Activated CD4-positive, alpha-beta T cell treated with anti-CD3 and anti-CD28 coated beads, Interleukin-2, amount 10 ng/mL, durations not matched to agents 24 days and 14 days (primary cell): ENCODE results near the gene RPRD1B. TPM values are rescaled to one million over a fixed set of nuclear protein-coding genes. Genes with fewer than 3 reads are reported as not detected.
A peak's percentile ranks its signal among the peaks of the same experiment; 100 is the strongest.

Source experiments
- DNase-seq: peaks from one replicate; pipeline ENCODE4 v3.0.0; 2022
- H3K27ac Mint-ChIP-seq: one replicate; pipeline ENCODE4 v1.8.0; 2022; ENCODE audit warnings: mild to moderate bottlenecking, mixed read lengths
- H3K27me3 Mint-ChIP-seq: one replicate; pipeline ENCODE4 v1.8.0; 2022; ENCODE audit warnings: mixed read lengths
- H3K36me3 Mint-ChIP-seq: one replicate; pipeline ENCODE4 v1.8.0; 2022; ENCODE audit warnings: low read depth, mild to moderate bottlenecking, mixed read lengths
- H3K4me1 Mint-ChIP-seq: one replicate; pipeline ENCODE4 v1.8.0; 2021; ENCODE audit warnings: mixed read lengths
- H3K4me3 Mint-ChIP-seq: one replicate; pipeline ENCODE4 v1.8.0; 2022; ENCODE audit warnings: mild to moderate bottlenecking, moderate library complexity, mixed read lengths
- H3K9me3 Mint-ChIP-seq: one replicate; pipeline ENCODE4 v1.8.0; 2021; ENCODE audit warnings: mixed read lengths
- intact Hi-C: fragments of 100-400 bp; cut with micrococcal nuclease; formaldehyde crosslinking; loops from one replicate; pipeline ENCODE4 v1.15.1; 2023
- total RNA-seq: library from RNA; stranded (reverse); gene quantifications from 2 replicates; pipeline ENCODE4 v1.2.3, GENCODE V29; 2022

RPRD1B gene
- total RNA-seq, 1 donor from 2014 or later, result 49.8 TPM

DNA sequence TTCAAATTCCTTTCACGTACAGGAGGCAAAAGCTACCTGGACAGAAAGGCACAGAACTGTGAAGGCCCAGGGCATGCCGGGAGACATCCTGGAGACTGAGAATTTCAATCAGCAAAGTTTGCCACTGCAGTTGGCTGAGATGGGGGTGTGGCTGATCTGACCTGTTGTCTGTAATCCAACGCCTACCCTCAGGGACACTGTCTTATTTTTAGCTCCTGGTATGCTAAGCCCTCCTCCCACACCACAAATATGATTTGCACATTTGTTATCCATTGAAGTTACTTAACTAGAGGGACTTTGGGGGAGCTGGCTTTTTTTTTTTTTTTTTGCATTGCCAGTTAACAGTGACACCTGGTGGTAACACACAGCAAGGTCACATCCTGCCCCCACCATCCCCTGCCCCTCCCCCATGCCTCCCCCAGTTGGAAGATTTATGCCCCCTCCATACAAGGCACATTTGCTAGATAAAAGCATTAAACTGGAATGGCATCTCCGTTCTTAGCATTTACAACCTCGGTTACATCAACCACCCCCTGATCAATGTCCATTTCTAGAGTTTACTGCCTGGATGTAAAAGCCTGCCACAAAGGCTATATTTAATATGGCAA, 40.6 kb upstream of the RPRD1B start:
- Mint-ChIP-seq H3K9me3 (no peaks in the 10 kb centered on the region), H3K4me1 (peaks cover 24% of the 10 kb centered on the region), H3K27me3 (no peaks in the 10 kb centered on the region), H3K4me3 (no peak overlapping the region), H3K27ac (no peak overlapping the region), H3K36me3 (peaks cover 53% of the 10 kb centered on the region)
- intact Hi-C loops, result loop anchor here (1.0 to 5.0 kb wide), 2 partner anchors 91 to 429 kb away; partner anchors contain the start of gene VSTM2L
- peak; percentile 66 for DNase-seq

DNA sequence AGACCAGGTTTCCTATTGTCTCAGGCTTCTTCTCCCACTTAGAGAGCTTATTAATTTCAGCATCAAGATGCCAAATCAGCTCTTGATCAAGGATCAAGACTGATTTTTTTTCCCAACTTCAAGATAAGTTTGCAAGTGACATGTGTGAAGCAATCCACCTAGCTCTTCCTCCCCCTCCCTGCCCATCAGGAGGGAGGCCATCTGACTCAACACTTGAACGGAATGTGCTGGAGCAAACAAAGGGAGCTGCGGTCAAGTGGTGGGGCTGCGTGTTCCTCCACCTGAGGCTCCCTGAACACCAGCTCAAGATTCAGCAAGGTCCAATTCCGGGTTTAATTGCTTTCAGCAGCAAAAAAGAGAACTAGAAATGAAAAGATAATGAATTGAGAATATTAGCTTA, 39.0 kb upstream of the RPRD1B start:
- Mint-ChIP-seq H3K9me3 (no peaks in the 10 kb centered on the region), H3K27ac (no peak overlapping the region), H3K36me3 (peaks cover 53% of the 10 kb centered on the region), H3K4me3 (no peak overlapping the region), H3K4me1 (peaks cover 26% of the 10 kb centered on the region), H3K27me3 (no peaks in the 10 kb centered on the region)
- no peak for DNase-seq
- intact Hi-C loops, result loop anchor here (5.0 kb wide), 1 partner anchor 92 kb away; the partner anchor contains the start of gene VSTM2L

DNA sequence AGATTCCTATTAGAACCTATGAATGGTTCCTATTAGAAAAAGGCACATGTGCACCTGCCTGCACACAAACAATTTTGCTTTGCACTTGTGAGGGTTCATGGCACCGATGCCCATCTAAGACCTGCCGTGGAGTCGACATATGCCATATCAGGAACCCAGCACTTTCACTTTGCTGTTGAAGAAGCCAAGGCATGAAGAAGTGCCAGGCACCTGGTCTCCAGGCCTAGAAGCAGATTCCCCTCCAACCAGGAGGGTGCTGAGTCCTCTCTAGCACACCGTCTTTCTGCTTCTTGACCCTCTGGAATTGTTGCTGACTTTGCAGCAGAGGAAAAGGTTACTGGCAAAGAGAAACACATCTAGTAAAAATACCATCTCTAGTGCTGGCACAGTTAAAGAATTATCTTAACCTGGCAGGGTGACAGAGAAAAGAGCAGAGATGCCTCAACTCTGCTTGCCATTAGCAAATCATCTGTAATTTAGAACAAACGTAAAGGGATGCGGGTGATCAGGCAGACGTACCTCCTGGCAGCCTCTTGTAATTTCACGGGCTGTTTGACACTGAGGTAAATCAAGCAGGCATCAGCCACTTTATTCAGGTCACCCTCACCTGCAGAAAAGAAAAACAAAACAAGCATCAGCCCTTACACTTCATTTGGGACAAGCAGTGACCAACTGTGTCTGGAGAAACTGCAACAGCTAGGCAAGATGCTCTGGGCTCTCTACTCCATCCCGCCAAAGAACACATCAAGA, 37.5 kb upstream of the RPRD1B start:
- DNase-seq, result no peak
- no peak overlapping the region for H3K4me3 Mint-ChIP-seq
- H3K27ac Mint-ChIP-seq, result no peak overlapping the region
- no peaks in the 10 kb centered on the region for H3K27me3 Mint-ChIP-seq
- H3K36me3 Mint-ChIP-seq, result peaks cover 55% of the 10 kb centered on the region
- intact Hi-C loops, result no loop called here
- H3K9me3 Mint-ChIP-seq, result no peaks in the 10 kb centered on the region
- peaks cover 16% of the 10 kb centered on the region for H3K4me1 Mint-ChIP-seq

DNA sequence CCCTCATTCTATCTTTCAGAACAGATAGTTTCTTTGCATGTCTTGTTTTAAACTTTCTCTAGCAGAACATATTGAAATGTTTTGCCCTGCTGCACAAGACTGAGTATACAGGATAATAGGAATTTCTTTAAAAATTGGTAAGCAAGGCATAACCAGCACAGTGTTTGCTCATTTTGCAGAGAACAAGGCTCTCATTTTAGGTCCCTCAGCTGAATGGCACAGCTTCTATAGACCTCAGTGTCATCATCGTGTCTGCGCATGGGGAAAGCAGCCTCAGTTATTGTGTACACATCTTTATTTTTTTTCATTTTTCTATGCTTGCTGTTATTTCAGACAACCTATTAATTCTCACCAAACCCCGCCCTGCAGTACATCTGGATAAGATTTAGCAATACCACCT, 36.0 kb upstream of the RPRD1B start:
- Mint-ChIP-seq H3K36me3 (peaks cover 58% of the 10 kb centered on the region), H3K9me3 (no peaks in the 10 kb centered on the region), H3K4me1 (peaks cover 12% of the 10 kb centered on the region)

DNA sequence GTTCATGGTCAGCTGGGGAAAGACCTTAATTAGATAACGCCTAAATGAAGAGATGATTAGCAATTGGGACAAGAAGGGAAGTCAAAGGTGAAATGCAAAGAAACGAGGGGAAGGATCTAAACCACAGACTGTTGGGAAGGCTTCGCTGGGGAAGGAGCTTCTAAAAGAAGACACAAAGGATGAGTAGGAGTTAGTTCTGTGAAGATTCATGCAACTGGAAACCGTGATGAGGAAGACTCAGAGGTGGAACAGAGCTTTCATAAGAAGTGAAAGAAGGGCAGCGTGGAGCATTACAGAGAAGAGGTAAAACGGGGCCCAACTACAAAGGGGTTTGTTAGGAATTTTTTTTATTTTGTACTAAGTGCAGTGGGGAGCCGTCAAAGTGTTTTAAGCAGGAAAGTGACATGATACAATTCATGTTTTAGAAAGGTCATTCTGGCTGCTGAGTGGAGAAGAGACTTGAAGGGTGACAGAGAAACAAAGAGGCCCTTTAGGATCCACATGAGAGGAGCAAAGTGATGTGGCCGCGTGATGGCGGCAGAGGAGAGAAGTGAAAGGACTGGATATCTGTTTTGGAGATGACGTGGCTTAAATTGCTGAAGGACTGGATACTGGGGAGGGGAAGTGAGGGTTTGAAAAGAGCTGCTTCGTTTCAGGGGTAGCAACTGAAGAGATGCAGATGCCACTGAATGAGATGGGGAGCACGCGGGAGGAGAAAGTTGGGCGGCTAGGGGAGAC, 33.9 kb upstream of the RPRD1B start:
- no peak for DNase-seq
- Mint-ChIP-seq H3K27ac (peak overlapping the region; percentile 57), H3K36me3 (peaks cover 56% of the 10 kb centered on the region), H3K4me3 (no peak overlapping the region), H3K9me3 (no peaks in the 10 kb centered on the region), H3K4me1 (peaks cover 13% of the 10 kb centered on the region), H3K27me3 (no peaks in the 10 kb centered on the region)
- intact Hi-C loops, result no loop called here

More for the DNA sequence above, 36.0 kb upstream of the RPRD1B start:
- no peak for DNase-seq
- Mint-ChIP-seq H3K4me3 (no peak overlapping the region), H3K27me3 (no peaks in the 10 kb centered on the region), H3K27ac (no peak overlapping the region)
- intact Hi-C loops, result no loop called here

DNA sequence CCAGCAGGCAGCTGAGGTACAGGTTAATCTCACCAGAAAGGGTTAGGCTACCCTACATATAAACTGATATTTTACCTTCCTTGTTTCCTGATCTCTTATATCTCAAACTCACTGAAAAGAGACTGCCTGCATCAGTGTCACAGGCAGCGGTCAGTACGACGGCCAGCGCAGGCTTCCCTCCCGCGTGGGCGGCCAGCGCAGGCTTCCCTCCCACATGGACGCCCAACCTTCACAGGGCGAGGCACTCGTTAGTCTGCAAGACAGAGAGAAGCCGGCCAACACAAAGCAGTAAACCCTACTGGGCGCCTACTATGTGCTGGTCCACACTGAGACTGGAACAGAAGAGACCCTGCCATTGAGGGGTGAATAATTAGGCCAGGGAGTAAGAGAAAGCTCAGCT, 33.3 kb upstream of the RPRD1B start:
- H3K27me3 Mint-ChIP-seq, result no peaks in the 10 kb centered on the region
- DNase-seq, result no peak
- no peak overlapping the region for H3K27ac Mint-ChIP-seq
- intact Hi-C loops, result no loop called here
- H3K4me3 Mint-ChIP-seq, result no peak overlapping the region
- H3K36me3 Mint-ChIP-seq, result peaks cover 55% of the 10 kb centered on the region
- H3K9me3 Mint-ChIP-seq, result no peaks in the 10 kb centered on the region
- H3K4me1 Mint-ChIP-seq, result peaks cover 14% of the 10 kb centered on the region

DNA sequence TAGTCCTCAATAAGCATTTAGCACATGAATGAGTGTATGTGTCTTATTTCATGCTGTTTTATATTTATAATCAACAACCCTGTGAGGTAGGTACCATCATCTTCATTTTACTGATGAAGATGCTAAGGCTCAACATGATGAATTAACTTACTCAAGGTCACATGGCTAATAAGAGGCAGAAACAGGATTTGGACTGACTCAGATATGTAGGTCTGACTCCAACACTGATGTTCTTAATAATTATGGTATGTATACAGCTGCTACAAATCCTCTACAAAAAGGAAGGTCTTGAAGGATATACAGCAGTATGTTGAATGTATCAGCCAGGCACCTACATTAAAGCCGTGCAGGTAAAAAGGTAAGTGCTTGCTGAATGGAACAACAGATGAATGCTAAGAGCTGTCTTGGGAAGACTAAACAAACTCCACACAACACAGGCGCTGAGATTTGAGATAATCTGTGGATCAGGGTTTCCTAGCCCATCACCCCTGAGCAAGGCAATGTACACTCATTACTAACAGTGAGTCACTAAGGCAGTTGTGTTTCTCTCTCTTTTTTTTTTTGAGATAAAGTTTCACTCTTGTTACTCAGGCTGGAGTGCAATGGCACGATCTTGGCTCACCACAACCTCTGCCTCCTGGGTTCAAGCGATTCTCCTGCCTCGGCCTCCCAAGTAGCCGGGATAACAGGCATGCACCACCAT, 32.2 kb upstream of the RPRD1B start:
- no peaks in the 10 kb centered on the region for H3K27me3 Mint-ChIP-seq
- H3K4me3 Mint-ChIP-seq, result no peak overlapping the region
- intact Hi-C loops, result no loop called here
- H3K9me3 Mint-ChIP-seq, result no peaks in the 10 kb centered on the region
- H3K27ac Mint-ChIP-seq, result peak overlapping the region; percentile 30
- no peak for DNase-seq
- peaks cover 21% of the 10 kb centered on the region for H3K4me1 Mint-ChIP-seq
- H3K36me3 Mint-ChIP-seq, result peaks cover 57% of the 10 kb centered on the region

DNA sequence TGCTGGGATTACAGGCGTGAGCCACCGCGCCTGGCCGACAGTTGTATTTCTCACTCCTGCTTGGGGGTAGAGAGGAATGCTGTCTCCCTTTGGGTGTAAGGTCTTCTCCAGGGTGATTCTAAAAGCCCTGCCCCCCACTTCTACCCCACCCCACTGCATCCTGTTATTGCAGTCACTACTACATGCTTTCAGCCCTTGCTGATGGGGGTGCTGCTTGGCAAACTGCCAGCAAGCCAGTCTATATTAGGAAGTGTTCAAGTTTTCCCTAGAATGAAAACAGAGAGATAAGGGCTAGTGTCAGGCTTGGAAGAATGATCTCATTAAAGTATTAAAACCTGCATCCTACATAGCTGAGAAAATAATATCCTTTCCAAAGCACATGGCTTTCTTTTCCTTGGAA, 31.6 kb upstream of the RPRD1B start:
- Mint-ChIP-seq H3K27me3 (no peaks in the 10 kb centered on the region), H3K36me3 (peaks cover 57% of the 10 kb centered on the region), H3K4me1 (peaks cover 27% of the 10 kb centered on the region), H3K9me3 (no peaks in the 10 kb centered on the region), H3K27ac (no peak overlapping the region), H3K4me3 (no peak overlapping the region)
- DNase-seq, result no peak
- intact Hi-C loops, result no loop called here

DNA sequence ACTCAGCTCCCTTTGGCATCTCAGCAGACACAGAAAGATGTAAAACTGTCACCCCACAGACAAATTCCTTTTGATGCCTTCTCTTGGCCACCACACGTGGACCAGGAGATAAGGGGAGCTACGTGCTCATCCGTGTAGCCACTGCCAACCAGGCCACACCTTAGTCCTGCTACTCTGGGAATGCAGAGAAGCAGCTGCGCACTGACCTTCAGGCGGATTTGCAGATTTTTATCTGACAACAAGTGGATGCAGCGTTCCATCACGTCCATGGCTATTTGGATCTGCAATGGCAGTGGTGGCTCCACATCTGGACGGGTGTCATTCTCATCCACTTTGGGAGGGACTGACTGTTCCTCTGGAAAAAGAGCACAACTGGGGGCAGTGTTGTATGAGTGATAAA, 31.1 kb upstream of the RPRD1B start:
- H3K27ac Mint-ChIP-seq, result peak overlapping the region; percentile 34
- no peaks in the 10 kb centered on the region for H3K27me3 Mint-ChIP-seq
- H3K9me3 Mint-ChIP-seq, result no peaks in the 10 kb centered on the region
- DNase-seq, result no peak
- peaks cover 30% of the 10 kb centered on the region for H3K4me1 Mint-ChIP-seq
- H3K4me3 Mint-ChIP-seq, result no peak overlapping the region
- intact Hi-C loops, result no loop called here
- H3K36me3 Mint-ChIP-seq, result peaks cover 56% of the 10 kb centered on the region

DNA sequence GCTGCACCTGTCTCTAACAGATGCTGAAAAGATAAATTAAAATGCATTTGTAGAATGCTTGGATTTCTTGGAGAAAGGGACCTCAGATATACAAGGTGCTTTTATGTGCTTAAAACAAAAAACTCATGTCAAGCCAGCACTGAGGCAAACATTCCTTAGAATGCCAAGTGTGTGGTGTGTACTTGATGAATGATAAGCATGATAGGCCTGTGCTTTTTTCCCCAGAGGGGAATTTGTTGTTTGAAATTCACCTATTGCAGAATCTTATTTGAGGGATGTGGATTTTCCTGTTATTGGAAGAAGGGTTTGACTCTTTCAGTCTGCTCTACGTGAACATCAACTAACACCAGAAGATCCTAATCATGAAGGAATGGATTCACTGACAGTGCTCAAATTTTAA, 29.1 kb upstream of the RPRD1B start:
- Mint-ChIP-seq H3K27ac (no peak overlapping the region), H3K36me3 (peaks cover 56% of the 10 kb centered on the region), H3K9me3 (no peaks in the 10 kb centered on the region), H3K27me3 (no peaks in the 10 kb centered on the region), H3K4me1 (peaks cover 29% of the 10 kb centered on the region), H3K4me3 (no peak overlapping the region)
- intact Hi-C loops, result no loop called here
- no peak for DNase-seq

DNA sequence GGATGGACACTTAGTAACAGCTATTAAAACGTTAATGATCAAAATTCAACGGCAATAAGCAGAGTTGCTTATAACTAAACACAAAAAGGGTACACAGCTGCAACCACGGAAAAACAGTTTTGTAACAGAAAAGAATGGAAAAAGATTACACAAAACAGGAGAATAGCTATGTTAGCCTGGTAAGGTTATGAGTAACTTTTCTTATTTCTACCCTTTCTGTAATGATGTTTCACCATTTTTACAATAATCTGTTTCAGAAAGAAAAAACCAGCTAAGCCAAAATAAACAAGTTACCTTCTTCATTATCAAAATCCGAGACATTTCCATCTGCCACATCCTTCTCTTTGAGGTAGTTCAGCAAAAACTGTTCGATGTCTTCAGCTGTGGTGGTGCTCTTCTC, 27.6 kb upstream of the RPRD1B start:
- H3K36me3 Mint-ChIP-seq, result peaks cover 53% of the 10 kb centered on the region

DNA sequence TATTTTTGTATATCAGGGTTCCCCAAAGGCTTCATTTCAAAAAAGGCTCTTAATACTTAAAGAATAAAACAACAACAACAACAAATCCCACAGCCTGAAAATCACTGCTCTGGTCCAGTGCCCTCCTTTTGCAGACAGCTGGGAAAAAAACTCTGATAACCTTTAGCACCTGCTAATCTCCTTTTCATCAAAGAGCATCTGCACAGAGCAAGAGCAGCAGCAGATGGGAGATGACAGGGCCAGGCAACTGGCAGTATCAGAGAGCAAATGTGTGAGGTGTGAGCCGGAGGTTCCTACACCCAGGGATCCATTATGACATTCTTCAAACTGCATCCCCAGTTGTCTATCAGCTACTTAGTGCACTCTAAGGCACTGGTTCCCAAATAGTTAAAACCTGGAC, 26.0 kb upstream of the RPRD1B start:
- Mint-ChIP-seq H3K36me3 (peaks cover 53% of the 10 kb centered on the region), H3K4me3 (no peak overlapping the region), H3K4me1 (peaks cover 18% of the 10 kb centered on the region), H3K27me3 (no peaks in the 10 kb centered on the region), H3K27ac (no peak overlapping the region), H3K9me3 (no peaks in the 10 kb centered on the region)
- intact Hi-C loops, result no loop called here
- no peak for DNase-seq

More for the DNA sequence above, 27.6 kb upstream of the RPRD1B start:
- H3K4me3 Mint-ChIP-seq, result no peak overlapping the region
- H3K27me3 Mint-ChIP-seq, result no peaks in the 10 kb centered on the region
- H3K9me3 Mint-ChIP-seq, result no peaks in the 10 kb centered on the region
- H3K4me1 Mint-ChIP-seq, result peaks cover 24% of the 10 kb centered on the region
- intact Hi-C loops, result no loop called here
- no peak for DNase-seq
- peak overlapping the region; percentile 59 for H3K27ac Mint-ChIP-seq

DNA sequence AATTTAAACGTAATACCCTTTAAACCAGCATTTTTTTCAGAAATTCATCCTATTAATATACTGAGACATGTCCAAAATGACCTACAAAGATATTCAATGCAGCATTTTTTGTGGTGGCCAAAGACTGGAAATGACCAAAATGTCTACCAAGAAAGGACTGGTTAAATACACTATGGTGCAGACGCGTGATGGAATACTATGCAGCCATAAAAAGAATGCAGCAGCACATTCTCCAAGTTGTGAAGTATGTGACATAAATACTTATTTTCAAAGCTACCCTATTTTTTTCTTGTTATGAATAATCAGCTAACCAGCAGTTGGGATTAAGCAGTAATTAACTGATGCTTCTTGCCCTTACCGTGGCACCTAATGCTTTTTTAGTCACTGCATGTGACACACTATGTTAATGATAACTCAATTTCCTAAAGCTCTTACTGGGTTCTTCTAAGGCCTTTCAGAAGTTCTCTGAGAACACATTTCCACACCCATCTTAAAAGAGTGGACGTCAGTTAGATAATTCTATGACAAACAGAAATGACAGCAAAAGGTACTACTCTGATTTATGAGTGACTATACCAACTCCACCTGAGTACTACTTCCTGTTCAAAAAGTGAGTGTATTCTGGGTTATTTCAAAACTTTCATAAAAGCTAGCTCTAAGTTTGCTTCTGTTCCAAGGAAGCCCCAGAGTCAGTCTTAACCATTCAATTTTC, 25.2 kb upstream of the RPRD1B start:
- Mint-ChIP-seq H3K27ac (no peak overlapping the region), H3K9me3 (no peaks in the 10 kb centered on the region), H3K27me3 (no peaks in the 10 kb centered on the region), H3K4me1 (peaks cover 17% of the 10 kb centered on the region), H3K4me3 (no peak overlapping the region), H3K36me3 (peaks cover 56% of the 10 kb centered on the region)
- intact Hi-C loops, result no loop called here
- no peak for DNase-seq
